GM06990 (cell line): ENCODE results near the gene FIG4.
"Not testable (repeated sequence)": the region's sequence is repeated elsewhere in the genome, so short reads cannot be mapped to it uniquely, and the experiment has no call there.

Experiments
- DNase-seq: peaks from one replicate; pipeline ENCODE4 v3.0.0-alpha.2; 2011; ENCODE audit not compliant: insufficient read length; ENCODE audit errors: extremely low read depth
- H3K27me3 ChIP-seq: replicated peaks from 2 replicates; pipeline ENCODE4 v1.6.0; 2011; ENCODE audit warnings: low read length; ENCODE audit not compliant: control insufficient read depth, insufficient read depth
- H3K36me3 ChIP-seq: 2 replicates; pipeline ENCODE4 v1.5.1; 2011; ENCODE audit warnings: low read length; ENCODE audit not compliant: control insufficient read depth, insufficient read depth
- H3K4me3 ChIP-seq: replicated peaks from 2 replicates; pipeline ENCODE4 v1.5.1; 2011; ENCODE audit warnings: low read depth, mild to moderate bottlenecking, control low read depth, low read length
- TF ChIP-seq, protein P1 (sequence below): IDR thresholded peaks from 2 replicates; pipeline ENCODE4 v1.5.1; 2011; ENCODE audit warnings: low read length, control low read depth, mild to moderate bottlenecking, inconsistent platforms; ENCODE audit not compliant: insufficient read depth, poor library complexity, severe bottlenecking

Gene FIG4

DNA sequence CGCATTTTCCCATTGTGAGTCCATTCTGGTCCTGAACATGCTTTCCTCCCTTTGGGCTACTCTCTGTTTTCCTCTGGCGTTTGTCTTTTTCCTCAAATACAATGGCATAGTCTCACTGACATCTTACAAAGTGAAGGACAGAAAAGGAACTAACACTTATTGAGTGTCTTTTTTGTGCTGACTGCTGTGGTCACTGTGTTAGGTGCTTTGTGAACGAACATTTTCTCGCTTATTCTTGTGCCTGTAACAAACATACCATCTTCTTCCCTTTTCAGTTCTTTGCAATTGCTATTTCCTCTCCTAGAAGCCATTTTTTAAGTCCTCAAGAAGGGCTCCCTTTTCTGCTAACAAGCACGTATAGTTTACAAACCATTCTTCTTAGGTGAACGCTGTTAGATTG lies 15.4 kb downstream of the FIG4 start:
- Histone ChIP-seq H3K27me3 (no peaks in the 10 kb centered on the region), H3K4me3 (no peak overlapping the region), H3K36me3 (no peaks in the 10 kb centered on the region)
- TF ChIP-seq, protein P1, sequence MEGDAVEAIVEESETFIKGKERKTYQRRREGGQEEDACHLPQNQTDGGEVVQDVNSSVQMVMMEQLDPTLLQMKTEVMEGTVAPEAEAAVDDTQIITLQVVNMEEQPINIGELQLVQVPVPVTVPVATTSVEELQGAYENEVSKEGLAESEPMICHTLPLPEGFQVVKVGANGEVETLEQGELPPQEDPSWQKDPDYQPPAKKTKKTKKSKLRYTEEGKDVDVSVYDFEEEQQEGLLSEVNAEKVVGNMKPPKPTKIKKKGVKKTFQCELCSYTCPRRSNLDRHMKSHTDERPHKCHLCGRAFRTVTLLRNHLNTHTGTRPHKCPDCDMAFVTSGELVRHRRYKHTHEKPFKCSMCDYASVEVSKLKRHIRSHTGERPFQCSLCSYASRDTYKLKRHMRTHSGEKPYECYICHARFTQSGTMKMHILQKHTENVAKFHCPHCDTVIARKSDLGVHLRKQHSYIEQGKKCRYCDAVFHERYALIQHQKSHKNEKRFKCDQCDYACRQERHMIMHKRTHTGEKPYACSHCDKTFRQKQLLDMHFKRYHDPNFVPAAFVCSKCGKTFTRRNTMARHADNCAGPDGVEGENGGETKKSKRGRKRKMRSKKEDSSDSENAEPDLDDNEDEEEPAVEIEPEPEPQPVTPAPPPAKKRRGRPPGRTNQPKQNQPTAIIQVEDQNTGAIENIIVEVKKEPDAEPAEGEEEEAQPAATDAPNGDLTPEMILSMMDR = no peak
- no peak for DNase-seq

DNA sequence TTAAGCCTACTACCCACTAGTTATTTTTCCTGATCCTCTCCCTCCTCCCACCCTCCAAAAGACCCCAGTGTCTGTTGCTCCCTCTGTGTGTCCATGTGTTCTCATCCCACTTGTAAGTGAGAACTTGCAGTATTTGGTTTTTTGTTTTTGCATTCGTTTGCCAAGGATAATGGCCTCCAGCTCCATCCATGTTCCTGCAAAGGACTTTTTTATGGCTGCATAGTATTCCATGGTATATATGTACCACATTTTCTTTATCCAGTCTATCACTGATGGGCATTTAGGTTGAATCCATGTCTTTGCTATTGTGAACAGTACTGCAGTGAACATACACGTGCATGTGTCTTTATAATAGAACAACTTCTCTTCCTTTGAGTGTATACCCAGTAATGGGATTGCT lies 17.0 kb downstream of the FIG4 start:
- not testable (repeated sequence) for H3K4me3 ChIP-seq, H3K36me3 ChIP-seq, DNase-seq, H3K27me3 ChIP-seq

DNA sequence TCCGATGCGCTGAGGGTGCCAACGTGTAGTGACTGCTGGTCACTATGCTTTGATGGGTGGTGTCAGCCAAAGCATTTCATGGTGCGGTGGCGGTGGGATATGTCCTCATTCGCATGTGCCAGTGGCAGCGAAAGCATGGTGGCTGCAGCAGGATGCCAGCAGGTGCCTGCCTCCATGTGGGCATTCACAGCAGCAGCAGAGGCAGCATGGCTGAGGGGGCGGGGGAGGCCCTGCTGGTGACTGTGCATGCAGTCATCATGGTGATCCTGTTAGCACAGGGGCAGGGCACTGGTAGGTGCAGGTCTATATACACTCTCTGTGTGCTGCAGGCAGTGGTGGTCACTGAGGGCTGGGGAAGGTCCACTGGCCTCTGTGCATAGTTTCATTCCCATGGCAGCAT lies 22.0 kb downstream of the FIG4 start:
- H3K4me3 ChIP-seq = no peak overlapping the region
- H3K36me3 ChIP-seq = no peaks in the 10 kb centered on the region
- DNase-seq = no peak
- TF ChIP-seq, protein P1 = no peak
- no peaks in the 10 kb centered on the region for H3K27me3 ChIP-seq

DNA sequence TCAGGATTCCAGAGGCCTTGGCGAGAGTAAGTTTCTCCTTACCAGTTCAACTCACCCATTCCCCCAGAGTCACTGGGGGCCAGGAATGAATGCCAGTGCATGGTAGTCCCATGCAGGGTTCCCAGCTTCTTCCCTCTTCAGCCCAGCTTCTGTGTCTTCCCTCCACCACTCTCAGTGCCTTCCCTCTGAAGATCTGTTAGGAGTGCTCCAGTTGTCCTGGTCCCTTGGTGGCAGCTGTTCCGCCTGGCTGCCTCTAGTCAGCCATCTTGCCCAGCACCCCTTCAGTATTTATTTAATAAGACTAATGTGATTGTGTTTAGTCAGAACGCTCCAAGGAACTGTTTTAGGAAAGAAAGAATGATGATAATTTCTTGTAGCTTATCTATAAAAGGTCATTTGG lies 23.1 kb downstream of the FIG4 start:
- TF ChIP-seq, protein P1 = no peak
- Histone ChIP-seq H3K36me3 (no peaks in the 10 kb centered on the region; the same call in 1 of the 2 replicates), H3K27me3 (no peaks in the 10 kb centered on the region), H3K4me3 (no peak overlapping the region)
- DNase-seq = no peak

DNA sequence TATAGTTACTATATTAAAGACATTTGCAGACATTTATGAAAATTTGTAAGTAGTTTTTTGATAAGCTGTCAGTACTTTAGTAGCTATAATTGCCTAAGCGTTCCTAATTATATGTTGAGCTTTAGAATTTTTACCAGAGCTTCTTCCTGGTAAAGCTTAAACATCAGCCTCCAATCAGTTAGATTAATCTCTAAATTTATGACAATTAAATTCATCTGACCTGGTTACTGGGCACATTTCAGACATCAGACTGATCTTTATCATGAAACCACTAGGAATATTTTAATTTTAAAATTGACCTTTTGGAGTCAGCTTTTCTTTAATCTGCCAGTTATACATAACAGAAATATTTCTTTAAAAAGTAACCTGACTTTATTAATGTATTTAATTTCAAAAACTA lies 23.5 kb downstream of the FIG4 start:
- no peak overlapping the region for H3K4me3 ChIP-seq
- TF ChIP-seq, protein P1 = no peak
- DNase-seq = no peak
- no peaks in the 10 kb centered on the region; the same call in 1 of the 2 replicates for H3K36me3 ChIP-seq
- no peaks in the 10 kb centered on the region for H3K27me3 ChIP-seq

DNA sequence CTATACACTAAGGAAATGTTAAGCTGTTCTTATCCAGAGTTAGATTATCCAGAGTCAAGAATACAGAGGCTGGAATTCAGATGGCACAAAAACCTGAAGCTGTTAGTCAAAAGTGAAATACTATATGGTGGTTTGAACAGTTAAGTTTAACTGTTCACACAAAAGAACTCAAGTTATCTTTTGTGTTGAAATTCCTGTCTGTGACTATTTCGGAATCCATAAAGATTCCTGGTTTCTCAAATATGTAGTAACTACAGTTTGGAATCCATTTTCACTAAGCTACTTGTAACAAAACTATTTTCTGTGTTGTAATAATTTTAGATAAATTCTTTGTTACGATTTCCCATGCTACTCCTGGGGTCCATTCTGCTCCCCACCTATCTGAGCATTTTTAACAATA lies 24.5 kb downstream of the FIG4 start:
- DNase-seq = no peak
- no peak overlapping the region for H3K4me3 ChIP-seq
- no peaks in the 10 kb centered on the region for H3K27me3 ChIP-seq
- no peaks in the 10 kb centered on the region; the same call in 1 of the 2 replicates for H3K36me3 ChIP-seq
- TF ChIP-seq, protein P1 = no peak
